Activated T-cell treated with anti-CD3 and anti-CD28 coated beads, Interleukin-2, amount 50 U/mL, for 48 hours (primary cell): ENCODE data around the gene DNM3.

Source experiments
- DNase-seq, 2 experiments: peaks; one replicate each; pipeline ENCODE4 v3.0.0-alpha.2; 2020

The DNM3 gene

DNA sequence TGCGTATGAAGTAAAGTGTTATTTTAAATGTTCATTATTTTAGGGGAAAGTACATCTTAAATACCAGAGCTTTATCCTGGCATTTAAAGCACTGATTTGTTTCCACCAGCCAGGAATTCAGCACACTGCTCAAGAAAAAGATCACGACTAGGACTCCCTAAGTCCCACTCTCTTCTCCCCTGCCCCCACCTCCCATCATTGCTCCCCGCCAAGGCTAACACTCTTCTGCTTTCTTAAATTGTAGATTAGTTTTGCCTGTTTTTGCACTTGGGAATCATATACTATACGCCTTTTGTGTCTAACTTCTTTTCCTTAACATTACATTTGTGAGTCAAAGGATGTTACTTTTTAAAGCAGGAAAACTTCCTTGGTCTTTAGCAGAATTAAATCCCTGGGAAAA lies 541.7 kb downstream of the DNM3 start:
- DNase-seq = no peak

DNA sequence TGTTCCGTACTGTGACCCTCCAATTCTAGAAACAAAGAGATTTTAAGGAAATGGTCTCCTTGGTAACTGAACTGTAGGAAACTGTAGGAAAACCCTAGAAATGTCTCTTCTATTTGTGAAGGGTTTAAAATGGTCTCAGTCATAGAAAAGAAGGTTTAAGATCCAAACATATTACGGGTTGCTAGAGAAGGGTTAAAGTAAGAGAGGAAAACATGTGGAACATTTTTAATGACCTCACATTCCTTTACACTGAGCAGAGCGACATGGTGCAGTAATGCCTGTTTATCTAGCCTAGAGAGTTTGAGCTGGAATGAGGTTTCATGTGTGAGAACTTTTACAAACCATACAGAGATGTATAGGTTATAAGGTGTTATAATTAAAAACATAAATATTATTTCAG lies 542.2 kb downstream of the DNM3 start:
- no peak for DNase-seq

DNA sequence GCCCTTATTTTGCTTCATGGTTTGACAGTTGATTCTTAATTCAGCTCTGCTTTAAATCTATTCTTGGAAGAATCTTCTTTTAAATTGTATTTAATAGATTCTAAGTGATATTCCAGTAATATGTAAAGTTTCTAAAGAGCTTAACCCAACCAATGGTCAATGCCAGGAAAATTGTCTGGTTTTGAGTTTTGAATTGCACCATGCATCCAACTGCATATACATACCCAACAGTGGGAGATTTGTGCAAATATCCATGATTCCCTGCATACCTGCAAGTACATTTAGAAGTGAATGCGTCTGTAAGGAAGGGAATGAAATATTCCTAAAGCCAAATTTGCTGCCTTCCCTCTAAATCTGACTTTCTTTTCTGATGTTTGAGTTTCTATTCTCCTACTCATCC lies 543.4 kb downstream of the DNM3 start:
- no peak for DNase-seq

DNA sequence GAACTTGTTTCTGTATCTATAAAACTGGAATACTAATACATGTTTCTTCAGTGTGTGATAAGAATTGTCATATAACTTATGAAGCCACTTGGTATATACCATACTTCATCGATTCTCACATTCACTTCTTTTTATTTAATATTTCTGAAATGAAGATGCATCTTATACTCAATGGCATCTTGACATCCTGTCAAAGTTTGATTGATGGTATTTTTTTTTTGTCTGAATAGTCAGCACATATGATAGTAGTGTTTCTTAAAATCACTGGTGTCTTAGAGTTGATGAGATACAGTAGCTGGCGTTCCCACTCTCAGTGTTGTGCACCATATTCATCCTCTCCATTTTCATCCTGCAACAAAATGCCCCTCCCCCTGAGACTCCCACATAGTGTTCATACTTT lies 544.7 kb downstream of the DNM3 start:
- no peak for DNase-seq

DNA sequence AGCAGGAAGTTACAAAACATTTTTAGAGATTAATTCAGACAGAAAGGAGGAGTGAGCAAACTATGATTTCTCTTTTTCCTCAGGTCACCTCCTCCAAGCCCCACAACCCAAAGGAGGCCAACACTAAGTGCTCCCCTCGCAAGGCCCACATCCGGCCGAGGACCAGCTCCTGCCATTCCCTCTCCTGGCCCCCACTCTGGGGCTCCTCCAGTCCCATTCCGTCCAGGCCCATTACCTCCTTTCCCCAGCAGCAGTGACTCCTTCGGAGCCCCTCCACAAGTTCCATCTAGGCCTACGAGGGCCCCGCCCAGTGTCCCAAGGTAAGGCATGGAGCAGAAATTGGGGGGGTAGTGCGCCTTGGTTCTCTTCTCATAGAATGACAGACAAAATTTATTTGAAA lies 547.2 kb downstream of the DNM3 start:
- DNase-seq = no peak

DNA sequence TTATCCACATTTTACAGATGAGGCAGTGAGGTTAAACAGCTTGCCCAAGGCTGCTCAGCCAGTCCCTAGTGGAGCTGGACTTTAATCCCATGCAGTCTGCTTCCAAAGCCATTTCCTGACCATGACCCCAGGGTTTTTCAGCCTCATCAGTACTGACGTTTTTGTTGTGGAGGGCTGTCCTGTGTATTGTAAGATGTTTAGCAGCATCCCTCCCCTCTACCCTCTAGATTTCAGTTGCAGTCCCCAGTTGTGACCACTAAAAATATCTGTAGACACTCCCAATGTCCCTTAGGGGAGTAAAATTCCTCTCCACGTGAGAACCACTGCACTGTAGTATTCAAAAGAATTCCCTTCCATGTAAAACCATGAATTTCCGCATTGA lies 549.0 kb downstream of the DNM3 start:
- DNase-seq = no peak

DNA sequence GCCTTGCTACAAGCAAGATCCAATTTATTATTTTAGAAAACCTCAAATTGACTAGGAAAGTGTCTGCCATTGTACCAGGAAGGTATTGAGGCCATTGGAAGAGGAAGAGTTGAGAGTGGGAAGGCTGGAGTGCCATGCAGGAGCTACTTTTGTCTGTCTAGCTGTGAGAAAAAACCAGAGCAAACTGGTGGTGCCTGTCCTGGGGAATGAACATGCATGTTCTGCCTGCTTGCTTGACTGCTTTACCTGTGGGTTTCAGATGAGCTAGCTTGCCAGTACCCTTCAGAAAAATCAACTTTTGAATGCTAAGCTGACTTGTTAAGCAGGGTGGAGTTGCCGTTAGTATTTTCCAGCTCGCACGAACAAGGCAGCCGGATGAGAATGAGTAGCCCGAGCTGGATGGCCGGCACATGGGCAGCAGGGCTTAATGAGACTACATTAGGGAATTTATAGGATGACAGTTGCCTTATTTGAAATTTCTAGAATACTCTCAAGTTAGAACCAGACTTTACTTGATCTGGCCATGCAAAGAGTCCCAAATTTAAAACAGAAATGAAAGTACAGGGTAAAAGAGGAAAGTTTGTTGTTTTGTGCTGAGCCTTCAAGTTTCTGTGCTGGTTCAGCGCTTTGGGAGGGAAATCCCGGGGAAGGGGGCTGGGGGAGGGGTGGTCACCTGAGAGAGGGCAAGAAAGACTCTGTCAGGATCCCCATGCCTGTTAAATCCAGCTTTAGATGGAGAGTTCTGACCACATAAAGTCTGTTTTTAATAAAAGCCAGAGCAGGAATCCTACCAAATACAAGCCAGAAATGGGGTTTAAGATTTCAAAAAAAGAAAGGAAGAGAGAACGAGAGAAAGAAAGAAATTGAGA lies 549.6 kb downstream of the DNM3 start:
- no peak for DNase-seq

DNA sequence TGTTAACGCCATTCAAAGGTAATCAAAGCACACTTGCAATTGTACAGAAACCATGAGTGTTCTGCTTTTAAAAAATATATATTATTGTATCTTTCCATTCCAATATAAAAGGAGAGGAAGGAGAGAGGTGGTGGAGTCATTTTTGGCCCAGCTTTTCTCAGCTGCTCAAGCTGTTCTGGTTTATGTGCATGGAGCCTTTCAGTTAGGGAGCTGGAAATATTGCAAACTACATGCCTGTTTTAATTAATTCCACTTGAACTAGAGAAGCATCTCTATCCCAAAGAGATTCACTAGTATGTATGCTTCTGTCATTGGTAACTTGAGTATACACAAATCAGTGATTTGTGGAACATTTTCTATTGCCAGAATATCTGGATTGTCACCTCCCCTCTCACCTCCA lies 550.7 kb downstream of the DNM3 start:
- DNase-seq = no peak

DNA sequence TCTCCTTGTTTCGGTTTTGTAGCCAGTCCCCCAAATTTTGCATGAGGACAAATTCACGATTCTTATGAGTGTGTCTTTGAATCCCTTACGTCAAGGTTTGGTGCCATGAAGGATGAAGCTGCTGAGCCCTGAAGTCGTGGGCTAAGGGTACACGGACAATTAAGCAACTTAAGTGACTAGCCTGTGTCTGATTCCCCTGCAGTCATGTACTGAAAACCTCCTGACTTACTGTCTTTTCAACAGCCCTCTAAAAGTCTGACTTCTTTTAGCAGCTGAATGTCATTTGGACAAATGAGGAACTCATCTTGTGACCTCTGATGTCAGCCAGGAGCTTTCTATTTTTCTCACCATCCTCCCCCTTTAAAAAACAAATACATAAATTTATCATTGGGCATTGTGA lies 552.1 kb downstream of the DNM3 start:
- DNase-seq = no peak

DNA sequence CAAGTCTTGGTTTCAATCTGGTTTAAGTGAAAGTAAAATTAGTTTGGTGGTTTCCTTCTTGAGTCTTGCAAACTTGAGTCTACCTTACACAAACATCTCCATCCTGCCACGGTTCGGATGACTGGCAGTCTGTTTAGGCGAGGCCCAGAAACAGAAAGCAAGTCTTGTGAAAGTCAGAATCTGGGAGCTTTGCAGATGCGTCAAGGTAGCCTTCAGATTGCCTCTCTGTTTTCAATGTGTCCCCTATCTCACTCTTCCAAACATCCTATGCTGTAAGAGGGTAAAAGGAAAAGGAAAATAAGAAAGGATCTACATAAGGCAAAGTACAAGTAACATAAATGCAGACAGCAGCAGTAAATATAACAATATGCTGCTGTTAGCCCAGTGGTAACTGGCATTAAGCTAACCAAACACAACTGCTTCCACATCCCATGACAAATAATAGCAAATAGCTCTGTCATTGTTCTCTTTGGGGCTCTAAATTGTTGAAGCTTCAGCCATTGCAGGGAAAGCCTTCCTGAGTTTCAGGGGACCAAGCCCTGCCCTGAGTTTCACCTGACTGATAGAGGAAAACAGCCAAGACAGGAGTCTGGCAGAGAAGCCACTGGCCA lies 552.9 kb downstream of the DNM3 start:
- peak; percentile 61 to 70 for DNase-seq

DNA sequence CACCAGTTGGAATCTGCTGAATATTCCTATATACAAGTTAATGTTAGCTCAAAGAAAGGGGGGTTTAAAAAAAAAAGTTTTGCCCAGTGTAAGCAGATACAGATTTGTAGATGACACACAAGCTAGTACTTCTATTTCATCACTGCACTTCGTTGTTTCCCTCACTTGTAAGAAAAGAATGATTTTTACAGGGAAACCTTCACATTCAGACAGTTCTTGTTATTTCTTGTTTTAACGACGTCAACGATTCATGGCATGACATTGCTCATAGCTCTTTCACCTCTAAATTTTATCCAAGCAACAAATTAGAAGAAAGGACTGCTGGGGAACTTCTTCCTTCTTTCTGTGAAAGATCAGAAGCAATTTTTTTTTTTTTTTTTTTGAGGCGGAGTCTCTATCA lies 553.5 kb downstream of the DNM3 start:
- DNase-seq = no peak

DNA sequence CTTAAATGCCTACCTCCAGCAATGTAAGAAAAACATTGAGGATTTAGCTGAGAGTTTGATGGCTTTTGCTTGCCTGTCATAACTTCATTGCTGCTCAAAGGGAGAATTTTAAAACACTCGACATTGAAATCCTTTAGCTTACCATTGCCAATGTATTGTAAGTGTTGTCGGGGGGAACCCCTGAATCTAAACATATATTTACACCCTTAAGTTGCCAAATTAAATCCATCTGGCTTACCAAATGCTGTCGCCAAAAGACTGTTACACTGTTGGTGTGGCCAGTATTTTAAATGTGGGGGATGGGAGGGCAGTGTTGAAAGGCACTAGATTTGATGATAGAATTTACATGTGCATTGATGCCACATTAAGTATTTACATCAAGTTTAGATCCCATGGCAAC lies 554.3 kb downstream of the DNM3 start:
- no peak for DNase-seq

DNA sequence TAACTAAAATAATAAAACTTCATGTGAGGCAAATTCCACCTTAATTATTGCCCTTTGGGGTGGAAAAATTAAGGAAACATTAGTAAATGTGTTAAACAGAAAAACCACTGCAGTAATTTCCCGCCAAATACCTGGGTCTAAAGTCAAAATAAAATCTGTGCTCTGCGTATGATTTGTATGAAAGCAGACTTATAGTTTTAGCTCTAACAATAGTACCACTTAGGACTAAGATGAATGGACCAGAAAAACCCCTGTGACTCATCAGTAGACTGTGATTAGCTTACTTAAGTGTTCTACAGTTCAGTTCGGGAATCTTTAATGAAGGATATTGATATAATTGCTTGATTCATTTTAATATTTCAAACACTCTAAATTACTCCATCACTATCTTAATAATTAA lies 555.9 kb downstream of the DNM3 start:
- no peak for DNase-seq

DNA sequence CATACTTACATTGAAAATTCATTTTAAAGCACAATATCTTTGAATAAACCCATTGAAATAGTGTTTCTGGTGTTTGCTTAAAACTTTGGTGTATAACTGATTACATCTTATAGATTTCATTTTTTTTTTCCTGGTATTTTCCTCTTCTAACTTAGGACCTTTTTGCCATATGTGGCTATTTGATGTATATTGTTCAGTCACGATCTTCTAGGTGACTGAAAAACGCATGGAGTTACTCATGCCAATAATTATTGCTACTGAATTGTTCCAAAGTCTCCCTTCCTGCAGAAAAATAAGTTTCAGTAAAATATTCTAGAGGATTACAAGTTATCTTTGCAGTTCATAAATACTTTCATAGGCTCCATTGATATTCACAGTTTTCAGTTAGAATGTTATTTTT lies 556.3 kb downstream of the DNM3 start:
- no peak for DNase-seq

DNA sequence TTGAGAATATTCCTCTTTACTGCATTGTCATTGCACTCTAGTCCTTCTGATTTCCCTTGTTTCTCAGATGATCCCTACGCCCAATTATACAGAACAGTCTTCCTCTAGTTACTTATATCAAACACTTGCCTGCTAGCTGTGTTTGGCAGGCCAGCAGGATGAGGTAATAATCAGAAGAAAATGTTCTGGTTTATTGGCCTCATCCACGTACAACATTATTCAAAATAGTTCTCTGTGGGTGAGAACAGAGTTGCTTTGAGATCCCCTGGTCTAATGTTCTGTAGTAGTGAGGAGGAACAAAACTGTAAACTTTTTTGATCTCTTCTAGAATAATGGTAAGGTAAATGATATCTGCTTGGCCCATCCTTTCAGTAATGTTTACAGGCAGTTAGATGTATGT lies 556.9 kb downstream of the DNM3 start:
- no peak for DNase-seq

DNA sequence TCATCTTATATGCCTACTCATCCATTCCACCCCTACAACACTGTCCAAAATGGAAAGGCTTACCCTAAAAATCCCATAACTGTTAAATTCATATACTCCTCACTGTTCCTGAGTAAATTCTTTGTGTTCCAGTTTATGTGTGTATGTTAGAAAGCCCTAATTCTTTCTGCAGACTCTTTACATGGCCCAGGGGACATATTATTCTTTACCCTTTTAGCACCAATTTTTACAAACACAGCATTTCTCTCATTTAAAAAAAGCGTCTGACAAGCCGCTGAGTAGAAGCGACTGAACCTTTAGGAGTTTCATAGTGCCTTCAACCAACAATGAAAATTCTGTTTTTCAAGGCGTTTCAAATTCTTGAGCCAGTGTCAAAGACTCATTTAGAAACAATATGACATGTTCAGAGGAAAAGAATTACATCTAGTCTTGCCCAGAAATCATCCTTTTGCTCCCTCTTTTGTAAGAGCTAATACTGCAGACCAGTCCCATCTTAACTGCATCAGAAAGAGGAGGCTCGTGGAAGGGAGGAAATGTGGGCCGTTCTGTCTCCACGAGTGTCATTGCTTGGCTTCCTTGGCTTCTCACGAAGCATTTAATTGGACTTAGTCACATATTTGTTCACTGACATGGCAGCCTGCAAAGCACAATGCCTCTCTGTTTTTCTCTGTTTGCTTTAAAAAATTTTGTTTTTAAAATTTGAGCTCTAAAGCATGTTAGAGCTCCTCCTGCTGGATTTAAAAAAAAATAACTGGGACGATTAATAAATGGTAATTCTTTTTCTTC lies 557.9 kb downstream of the DNM3 start:
- DNase-seq = peak; percentile 45 to 47

DNA sequence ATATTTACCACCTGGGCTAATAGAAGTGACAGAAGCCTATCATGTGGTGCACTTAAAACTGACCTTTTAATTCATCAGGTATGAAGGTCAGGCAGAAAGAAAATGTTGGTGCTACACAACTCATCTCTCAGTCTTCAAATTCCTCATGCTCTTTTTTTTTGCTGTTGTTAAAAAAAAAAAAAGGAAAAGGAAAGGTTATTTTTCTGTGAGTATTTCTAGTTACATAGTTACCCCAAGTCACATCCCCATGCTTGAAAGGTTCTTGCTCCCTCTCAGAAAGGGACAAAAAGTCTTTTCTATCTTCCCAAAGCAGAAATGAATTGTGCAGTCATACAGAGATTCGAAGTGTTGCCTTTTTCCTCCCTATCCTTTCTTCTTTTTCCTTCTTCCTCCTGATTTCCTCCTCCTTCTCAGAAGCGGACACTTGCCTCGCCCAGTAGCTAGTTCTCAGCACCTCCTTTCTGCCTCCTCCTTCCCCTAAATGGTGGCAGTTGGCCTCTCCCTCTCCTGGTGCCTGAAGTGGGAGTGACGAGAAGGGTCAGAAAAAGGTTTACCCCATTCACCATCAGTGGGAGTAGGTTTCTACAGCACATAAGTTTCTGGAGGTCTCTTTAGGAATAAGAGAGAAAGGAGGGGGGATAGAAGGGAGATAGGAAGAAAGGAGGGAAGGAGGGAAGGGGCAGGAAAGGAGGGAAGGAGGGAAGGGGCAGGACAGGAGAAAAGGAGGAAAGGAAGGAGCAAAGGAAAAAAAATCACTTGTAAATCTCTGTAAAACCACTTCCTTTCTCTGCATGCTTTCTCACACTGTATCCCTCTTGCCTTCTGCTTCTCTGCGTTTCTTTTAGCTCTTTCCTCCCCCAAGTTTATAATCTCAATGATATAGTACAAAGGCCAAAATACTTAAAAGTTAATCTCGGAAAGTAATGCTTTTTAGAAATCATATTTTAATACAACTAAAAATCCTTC lies 558.7 kb downstream of the DNM3 start:
- no peak for DNase-seq

DNA sequence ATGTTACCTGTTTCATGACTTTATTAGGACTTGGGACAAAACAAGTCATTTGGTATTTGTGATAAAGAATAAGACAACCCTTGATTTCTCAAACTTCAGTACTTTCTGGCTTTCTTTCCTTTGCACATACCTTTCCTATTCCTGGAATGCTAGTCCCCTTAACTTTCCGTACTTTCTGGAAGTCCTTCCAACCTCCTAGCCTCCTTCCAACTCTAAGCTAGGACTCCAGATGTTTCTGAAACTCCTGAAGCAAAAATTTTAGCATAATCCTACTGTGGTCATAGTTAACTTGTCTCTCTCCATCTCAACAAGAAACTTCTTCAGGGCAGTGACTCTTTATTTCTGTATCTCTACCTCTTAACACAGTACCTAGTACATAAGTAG lies 559.4 kb downstream of the DNM3 start:
- DNase-seq = no peak

DNA sequence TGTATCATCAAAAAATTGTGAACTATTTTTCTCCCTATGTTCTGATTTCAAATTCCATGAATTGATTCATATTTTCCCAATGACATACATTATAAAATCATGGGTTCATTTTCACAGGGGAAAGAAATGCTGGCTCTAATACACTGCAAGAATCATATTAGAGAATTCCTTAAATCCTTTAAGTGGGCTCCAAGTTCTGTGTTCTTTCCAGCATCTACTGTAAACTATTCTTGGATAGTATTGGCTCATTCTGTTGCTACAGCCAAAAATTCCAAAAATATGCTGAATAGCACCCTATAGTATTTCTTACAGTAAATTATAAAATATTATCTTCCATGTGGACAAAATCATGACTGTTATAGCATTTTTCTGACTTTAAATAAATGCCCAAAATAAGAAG lies 560.2 kb downstream of the DNM3 start:
- no peak for DNase-seq

DNA sequence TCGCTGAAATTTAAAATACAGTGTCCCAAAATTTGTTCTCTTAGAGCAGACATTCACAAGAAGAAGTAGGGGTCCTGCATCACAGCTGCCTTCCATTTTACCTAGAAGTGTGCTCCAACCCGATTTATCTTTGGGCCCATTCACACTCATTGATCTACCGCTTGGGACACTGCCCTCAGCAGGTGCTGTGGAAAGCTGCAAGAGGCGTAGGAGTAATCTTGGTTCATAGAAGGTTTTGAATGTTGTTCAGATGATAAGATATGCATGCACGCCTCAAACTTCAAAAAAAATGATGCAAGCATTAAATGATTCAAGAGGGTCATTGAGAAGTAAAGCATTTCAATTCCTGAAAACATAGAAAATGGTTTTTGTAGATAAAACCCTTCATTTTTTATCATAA lies 560.6 kb downstream of the DNM3 start:
- DNase-seq = no peak

DNA sequence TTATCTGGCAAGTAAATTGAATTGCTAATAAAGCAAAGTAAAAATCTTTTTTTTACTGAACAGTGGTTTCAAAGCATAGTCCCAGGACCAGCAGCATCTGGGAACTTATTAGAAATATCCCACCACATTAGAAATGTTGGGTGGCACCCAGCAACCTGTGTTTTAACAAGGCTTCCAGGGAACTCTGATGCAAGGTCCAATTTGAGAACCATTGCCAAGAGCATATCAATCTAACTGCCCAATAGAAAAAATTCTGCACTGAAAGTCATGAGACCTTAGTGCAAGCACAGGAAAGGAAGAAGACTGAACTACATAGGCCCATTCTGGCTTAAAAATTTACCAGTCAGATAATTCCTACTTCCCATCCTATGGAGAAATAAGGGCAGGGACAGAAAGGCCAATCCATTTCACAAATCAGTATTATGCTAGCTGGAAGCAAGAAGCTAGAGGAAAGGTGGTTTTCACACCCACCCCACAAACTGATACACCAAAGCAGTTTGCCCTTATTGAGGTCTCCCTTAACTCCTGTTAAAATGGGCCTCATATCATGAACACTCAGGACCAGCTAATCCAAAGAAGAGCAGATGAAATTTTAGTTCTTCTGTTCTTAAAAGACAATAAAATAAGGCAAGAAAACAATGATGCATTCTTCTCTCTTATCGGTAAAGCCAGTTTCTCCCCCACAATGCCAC lies 561.7 kb downstream of the DNM3 start:
- no peak for DNase-seq

DNA sequence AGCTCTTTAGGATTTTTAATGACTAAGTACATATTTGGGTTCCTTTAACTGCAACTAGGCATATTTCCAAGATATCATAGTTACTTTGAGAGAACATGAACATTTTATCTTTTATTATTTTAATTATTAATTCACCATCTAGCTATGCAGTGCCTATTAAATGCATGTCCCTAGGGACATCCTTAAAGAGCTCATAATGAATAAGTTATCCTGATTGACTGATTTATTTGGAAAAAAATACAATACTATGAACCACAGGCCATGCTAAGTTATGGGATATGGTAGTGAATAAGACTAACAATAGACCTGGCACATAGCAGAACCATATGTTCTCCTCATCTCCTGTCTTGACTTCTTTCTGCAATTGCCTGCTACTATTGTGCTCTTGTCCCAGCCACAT lies 562.8 kb downstream of the DNM3 start:
- DNase-seq = no peak
